ENCODE measurements around the gene NOPCHAP1. TPM values are rescaled to one million over a fixed set of nuclear protein-coding genes. Genes with fewer than 3 reads are reported as not detected.

Gene NOPCHAP1
- total RNA-seq, 1 donor from 2014 or later, result 17.4 TPM

DNA sequence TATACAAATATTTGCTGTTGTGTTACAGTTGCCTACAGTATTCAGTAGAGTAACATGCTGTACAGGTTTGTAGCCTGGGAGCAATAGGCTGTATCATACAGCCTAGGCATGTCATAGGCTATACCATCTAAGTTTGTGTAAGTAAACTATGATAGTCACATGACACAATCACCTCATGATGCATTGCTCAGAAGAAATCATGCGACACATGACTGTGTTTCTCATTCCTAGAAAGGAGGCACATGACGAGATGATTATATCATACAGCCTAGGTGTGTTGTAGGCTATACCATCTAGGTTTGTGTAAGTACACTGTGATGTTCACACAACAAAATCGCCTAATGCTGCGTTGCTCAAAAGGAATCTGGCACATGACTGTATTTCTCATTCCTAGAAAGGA, 31.9 kb downstream of the NOPCHAP1 start:
- DNase-seq (ENCODE audit: low read depth), result no peak

DNA sequence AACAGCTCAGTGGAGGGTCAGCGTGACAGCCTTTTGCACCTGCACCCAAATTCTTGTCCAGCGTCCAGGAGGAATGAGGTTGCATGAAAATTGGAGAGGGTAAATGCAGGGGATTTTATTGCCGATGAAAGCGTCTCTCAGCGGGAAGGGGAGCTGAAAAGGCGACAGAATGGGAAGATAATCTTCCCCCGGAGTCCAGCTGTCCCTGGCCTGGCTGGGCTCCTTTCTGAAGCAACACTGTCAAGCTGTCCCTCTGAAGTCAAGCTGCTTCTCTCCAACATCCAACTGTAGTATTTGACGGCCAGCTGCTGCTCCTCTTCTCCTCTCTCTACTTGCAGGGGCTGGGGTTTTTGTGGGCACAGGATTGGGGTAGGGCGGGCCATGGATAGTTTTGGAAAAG, 32.7 kb downstream of the NOPCHAP1 start:
- H3K4me3 ChIP-seq (ENCODE audit: low read depth, low read length), result no peak overlapping the region
- TF ChIP-seq, protein P1, sequence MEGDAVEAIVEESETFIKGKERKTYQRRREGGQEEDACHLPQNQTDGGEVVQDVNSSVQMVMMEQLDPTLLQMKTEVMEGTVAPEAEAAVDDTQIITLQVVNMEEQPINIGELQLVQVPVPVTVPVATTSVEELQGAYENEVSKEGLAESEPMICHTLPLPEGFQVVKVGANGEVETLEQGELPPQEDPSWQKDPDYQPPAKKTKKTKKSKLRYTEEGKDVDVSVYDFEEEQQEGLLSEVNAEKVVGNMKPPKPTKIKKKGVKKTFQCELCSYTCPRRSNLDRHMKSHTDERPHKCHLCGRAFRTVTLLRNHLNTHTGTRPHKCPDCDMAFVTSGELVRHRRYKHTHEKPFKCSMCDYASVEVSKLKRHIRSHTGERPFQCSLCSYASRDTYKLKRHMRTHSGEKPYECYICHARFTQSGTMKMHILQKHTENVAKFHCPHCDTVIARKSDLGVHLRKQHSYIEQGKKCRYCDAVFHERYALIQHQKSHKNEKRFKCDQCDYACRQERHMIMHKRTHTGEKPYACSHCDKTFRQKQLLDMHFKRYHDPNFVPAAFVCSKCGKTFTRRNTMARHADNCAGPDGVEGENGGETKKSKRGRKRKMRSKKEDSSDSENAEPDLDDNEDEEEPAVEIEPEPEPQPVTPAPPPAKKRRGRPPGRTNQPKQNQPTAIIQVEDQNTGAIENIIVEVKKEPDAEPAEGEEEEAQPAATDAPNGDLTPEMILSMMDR (conservative IDR thresholded peaks at IDR 0.05; ENCODE audit: low read depth, low read length), result no peak
- no peak for DNase-seq (ENCODE audit: low read depth)

More for the DNA sequence above, 31.9 kb downstream of the NOPCHAP1 start:
- TF ChIP-seq, protein P1 (conservative IDR thresholded peaks at IDR 0.05; ENCODE audit: low read depth, low read length), result no peak
- no peak overlapping the region for H3K4me3 ChIP-seq (ENCODE audit: low read depth, low read length)

DNA sequence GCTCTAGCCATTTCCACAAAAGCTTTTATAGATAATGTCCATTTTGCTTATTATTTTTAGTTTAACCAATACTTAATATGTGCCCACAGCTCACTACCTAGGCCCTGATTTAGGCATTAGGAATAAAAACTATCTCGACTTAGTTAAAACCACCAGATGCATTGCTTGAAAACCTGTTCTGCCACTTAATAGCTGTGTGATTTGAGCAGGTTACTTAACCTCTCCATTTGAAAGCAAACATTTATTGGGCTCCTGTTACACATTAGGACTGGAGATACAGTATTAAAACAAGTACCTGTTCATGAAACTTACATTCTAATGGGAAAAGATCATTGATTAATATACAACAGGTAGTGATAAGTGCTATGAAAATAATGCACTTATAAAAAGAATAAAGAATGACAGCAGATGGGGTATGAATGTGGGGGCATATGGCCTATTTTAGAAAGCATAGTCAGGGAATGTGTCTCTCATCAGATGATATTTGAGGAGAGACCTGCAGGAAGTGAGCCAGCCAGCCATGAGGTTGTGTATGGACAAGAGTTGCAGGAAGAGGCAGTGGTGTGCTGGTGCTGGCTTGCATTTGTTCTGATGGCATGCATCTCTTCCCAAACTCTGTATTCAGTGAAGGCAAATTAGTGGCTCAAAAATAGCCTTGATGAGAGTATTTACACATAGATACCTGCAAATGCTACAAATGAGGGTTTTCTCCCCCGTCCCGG, 34.3 kb downstream of the NOPCHAP1 start:
- no peak for DNase-seq (ENCODE audit: low read depth)

DNA sequence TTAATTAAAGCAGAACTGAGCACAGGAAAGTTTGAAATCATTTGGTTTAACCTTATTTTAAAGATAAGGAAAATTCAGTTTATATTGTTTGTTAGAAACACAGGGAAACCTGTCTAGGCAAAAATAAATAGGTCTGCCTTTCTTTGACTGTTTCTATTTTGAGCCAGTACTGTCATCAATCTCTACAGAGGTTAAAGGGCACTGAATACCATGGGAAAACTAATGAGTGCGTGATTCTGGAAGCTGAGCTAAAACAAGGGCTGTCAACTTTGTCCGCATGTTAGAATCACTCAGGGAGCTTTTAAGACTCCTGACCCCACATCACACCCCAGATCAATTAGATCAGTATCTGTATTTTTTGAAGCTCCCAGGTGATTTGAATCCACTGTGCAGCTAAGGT, 38.8 kb downstream of the NOPCHAP1 start:
- DNase-seq (ENCODE audit: low read depth), result no peak
- H3K4me3 ChIP-seq (ENCODE audit: low read depth, low read length), result no peak overlapping the region
- TF ChIP-seq, protein P1 (conservative IDR thresholded peaks at IDR 0.05; ENCODE audit: low read depth, low read length), result no peak

More for the DNA sequence above, 34.3 kb downstream of the NOPCHAP1 start:
- TF ChIP-seq, protein P1 (conservative IDR thresholded peaks at IDR 0.05; ENCODE audit: low read depth, low read length), result no peak
- no peak overlapping the region for H3K4me3 ChIP-seq (ENCODE audit: low read depth, low read length)

DNA sequence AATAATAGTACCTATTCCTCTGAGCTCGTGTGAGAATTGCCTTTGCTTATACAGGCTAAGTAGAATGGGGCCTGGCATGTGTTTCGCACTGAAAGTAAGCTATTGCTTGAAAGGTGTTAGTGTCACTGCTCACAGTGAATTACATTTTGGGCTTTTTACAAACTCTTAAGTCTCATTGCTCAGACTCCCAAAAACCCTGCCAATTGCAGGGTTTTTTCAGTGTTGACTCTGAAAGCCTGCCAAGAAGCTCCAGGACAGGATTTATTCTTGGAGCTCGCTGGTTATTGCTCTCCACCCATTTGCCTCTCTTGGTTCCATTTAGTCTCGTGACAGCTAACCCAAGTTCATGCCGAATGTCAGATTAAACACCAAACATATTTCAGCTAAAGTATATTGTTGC, 39.8 kb downstream of the NOPCHAP1 start:
- no peak for DNase-seq (ENCODE audit: low read depth)
- H3K4me3 ChIP-seq (ENCODE audit: low read depth, low read length), result no peak overlapping the region
- TF ChIP-seq, protein P1 (conservative IDR thresholded peaks at IDR 0.05; ENCODE audit: low read depth, low read length), result no peak

DNA sequence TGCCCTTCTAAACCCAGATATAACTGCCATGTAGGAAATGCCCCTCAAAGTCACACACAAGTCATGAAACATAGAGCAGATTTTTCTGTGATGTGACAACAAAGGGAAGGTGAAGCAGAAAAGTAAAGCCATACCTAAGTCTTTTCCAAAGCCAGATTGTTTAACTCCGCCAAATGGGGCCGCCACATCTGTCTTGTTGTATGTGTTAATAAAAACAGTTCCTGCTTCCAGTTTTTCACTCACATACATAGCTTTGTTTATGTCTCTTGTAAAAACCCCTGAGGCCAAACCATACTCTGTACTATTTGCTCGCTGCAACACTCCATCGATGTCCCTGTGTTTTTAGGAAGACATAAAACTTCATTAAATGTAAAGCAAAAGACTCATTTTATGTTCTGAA, 40.3 kb downstream of the NOPCHAP1 start:
- TF ChIP-seq, protein P1 (conservative IDR thresholded peaks at IDR 0.05; ENCODE audit: low read depth, low read length), result no peak
- H3K4me3 ChIP-seq (ENCODE audit: low read depth, low read length), result no peak overlapping the region
- no peak for DNase-seq (ENCODE audit: low read depth)

Data from epithelial cell of proximal tubule (primary cell).